Measurements from ENCODE around the gene NSDHL. TPM values are rescaled to one million over a fixed set of nuclear protein-coding genes. Genes with fewer than 3 reads are reported as not detected.

The NSDHL gene
- total and polyA plus RNA-seq, 2 experiments from 2014 or later: 32.4 to 34.3 TPM

DNA sequence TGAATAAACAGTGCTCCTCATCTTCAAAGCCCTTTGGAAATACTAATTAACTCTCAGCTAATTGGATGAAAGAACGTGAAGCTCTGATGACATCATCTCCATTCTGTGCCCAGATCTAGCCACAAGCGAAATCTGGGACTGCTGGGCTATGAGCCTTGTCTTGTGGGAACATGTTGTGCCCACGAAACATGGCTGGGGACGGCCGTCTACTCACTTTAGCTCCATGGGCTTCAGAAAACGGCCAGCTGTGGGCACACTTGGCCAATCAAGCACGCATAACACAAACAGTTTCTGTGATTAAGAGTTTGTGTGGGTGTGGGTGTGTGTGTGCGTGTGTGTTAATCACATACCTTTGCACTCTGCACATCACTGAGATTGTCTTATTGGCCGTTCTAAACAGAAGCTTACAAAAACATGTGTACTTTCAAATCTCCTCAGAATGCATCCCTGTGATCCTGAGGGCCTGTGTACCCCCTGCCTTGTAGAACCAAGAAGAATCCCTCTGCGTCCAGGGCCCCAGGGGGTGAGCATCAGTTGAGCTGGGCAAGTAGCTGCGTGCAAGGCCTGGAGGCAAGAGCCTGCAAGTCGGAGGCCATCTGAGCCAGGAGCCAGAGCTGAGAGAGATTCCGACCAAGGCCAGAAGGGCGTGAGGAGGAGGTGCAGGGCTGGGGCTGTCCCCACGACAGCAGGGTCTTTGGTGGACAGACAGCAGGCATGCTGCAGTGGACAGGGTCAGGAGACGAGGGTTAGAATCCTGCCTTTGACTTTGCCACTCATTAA is 48.3 kb downstream of the NSDHL start (continued):
- TF ChIP-seq, protein P1, sequence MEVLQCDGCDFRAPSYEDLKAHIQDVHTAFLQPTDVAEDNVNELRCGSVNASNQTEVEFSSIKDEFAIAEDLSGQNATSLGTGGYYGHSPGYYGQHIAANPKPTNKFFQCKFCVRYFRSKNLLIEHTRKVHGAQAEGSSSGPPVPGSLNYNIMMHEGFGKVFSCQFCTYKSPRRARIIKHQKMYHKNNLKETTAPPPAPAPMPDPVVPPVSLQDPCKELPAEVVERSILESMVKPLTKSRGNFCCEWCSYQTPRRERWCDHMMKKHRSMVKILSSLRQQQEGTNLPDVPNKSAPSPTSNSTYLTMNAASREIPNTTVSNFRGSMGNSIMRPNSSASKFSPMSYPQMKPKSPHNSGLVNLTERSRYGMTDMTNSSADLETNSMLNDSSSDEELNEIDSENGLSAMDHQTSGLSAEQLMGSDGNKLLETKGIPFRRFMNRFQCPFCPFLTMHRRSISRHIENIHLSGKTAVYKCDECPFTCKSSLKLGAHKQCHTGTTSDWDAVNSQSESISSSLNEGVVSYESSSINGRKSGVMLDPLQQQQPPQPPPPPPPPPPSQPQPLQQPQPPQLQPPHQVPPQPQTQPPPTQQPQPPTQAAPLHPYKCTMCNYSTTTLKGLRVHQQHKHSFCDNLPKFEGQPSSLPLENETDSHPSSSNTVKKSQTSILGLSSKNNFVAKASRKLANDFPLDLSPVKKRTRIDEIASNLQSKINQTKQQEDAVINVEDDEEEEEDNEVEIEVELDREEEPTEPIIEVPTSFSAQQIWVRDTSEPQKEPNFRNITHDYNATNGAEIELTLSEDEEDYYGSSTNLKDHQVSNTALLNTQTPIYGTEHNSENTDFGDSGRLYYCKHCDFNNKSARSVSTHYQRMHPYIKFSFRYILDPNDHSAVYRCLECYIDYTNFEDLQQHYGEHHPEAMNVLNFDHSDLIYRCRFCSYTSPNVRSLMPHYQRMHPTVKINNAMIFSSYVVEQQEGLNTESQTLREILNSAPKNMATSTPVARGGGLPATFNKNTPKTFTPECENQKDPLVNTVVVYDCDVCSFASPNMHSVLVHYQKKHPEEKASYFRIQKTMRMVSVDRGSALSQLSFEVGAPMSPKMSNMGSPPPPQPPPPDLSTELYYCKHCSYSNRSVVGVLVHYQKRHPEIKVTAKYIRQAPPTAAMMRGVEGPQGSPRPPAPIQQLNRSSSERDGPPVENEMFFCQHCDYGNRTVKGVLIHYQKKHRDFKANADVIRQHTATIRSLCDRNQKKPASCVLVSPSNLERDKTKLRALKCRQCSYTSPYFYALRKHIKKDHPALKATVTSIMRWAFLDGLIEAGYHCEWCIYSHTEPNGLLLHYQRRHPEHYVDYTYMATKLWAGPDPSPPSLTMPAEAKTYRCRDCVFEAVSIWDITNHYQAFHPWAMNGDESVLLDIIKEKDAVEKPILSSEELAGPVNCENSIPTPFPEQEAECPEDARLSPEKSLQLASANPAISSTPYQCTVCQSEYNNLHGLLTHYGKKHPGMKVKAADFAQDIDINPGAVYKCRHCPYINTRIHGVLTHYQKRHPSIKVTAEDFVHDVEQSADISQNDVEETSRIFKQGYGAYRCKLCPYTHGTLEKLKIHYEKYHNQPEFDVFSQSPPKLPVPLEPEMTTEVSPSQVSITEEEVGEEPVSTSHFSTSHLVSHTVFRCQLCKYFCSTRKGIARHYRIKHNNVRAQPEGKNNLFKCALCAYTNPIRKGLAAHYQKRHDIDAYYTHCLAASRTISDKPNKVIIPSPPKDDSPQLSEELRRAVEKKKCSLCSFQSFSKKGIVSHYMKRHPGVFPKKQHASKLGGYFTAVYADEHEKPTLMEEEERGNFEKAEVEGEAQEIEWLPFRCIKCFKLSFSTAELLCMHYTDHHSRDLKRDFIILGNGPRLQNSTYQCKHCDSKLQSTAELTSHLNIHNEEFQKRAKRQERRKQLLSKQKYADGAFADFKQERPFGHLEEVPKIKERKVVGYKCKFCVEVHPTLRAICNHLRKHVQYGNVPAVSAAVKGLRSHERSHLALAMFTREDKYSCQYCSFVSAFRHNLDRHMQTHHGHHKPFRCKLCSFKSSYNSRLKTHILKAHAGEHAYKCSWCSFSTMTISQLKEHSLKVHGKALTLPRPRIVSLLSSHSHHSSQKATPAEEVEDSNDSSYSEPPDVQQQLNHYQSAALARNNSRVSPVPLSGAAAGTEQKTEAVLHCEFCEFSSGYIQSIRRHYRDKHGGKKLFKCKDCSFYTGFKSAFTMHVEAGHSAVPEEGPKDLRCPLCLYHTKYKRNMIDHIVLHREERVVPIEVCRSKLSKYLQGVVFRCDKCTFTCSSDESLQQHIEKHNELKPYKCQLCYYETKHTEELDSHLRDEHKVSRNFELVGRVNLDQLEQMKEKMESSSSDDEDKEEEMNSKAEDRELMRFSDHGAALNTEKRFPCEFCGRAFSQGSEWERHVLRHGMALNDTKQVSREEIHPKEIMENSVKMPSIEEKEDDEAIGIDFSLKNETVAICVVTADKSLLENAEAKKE (CRISPR knock-in tag; IDR thresholded peaks at IDR 0.05): no peak
- TF ChIP-seq, protein P2, sequence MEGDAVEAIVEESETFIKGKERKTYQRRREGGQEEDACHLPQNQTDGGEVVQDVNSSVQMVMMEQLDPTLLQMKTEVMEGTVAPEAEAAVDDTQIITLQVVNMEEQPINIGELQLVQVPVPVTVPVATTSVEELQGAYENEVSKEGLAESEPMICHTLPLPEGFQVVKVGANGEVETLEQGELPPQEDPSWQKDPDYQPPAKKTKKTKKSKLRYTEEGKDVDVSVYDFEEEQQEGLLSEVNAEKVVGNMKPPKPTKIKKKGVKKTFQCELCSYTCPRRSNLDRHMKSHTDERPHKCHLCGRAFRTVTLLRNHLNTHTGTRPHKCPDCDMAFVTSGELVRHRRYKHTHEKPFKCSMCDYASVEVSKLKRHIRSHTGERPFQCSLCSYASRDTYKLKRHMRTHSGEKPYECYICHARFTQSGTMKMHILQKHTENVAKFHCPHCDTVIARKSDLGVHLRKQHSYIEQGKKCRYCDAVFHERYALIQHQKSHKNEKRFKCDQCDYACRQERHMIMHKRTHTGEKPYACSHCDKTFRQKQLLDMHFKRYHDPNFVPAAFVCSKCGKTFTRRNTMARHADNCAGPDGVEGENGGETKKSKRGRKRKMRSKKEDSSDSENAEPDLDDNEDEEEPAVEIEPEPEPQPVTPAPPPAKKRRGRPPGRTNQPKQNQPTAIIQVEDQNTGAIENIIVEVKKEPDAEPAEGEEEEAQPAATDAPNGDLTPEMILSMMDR (conservative IDR thresholded peaks at IDR 0.05; ENCODE audit: low read depth in 2 of 2): no peak
- no peak for TF ChIP-seq STAT1 (IDR thresholded peaks at IDR 0.05; ENCODE audit: unreplicated experiment)
- TF ChIP-seq EZH2 (IDR thresholded peaks at IDR 0.05; ENCODE audit: low read depth, unreplicated experiment): no peak
- TF ChIP-seq ZNF331 (CRISPR knock-in tag; IDR thresholded peaks at IDR 0.05; ENCODE audit: low read depth): no peak
- no peak for TF ChIP-seq ZNF114 (CRISPR knock-in tag; IDR thresholded peaks at IDR 0.05)

DNA sequence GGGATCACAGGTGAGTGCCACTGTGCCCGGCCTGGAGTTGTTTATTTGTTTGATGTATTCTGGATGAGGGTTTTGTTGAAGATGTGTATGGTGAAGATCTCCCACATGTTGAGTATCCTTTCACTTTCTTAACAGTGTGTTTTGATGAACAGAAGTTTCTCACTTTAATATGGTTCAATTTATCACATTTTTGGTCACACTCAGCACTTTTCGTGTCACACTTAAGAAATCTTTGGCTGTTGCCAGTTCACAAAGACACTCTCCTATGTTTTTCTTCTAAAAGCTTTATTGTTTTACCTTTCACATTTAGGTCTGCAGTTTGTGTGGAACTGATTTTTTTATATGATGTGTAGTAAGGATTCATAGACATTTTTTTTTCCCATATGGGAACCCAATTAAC is 50.4 kb downstream of the NSDHL start:
- Histone ChIP-seq H3K4me3 (no peak overlapping the region), H3K4me1 (ENCODE audit: insufficient read depth) (no peaks in the 10 kb centered on the region), H3K27ac (ENCODE audit: low read depth) (no peak overlapping the region), H3F3A (replicated peaks; ENCODE audit: low read depth) (no peaks in the 10 kb centered on the region), H4K20me1 (replicated peaks; ENCODE audit: insufficient read depth) (no peaks in the 10 kb centered on the region), H2AFZ (no peak overlapping the region), H3K9me2 (ENCODE audit: insufficient read depth) (no peaks in the 10 kb centered on the region), H3K4me2 (no peak overlapping the region), H3K36me3 (ENCODE audit: insufficient read depth) (no peaks in the 10 kb centered on the region), H3K79me2 (replicated peaks; ENCODE audit: insufficient read depth) (no peaks in the 10 kb centered on the region), H3K27me3 (ENCODE audit: insufficient read depth) (no peaks in the 10 kb centered on the region)
- Mint-ChIP-seq H3K27ac (no peak overlapping the region), H3K9me3 (peaks cover 3% of the 10 kb centered on the region; the same call in 2 of the 3 replicates), H3K4me3 (no peak overlapping the region), H3K36me3 (ENCODE audit: low read depth) (no peaks in the 10 kb centered on the region), H3K27me3 (ENCODE audit: insufficient read depth, low read depth, poor library complexity) (peaks cover 2% of the 10 kb centered on the region), H3K4me1 (peaks cover 5% of the 10 kb centered on the region)
- ATAC-seq (no peak), DNase-seq (ENCODE audit: low spot score) (no peak)
- TF ChIP-seq POLR2AphosphoS5 (IDR thresholded peaks at IDR 0.05; ENCODE audit: low read depth): no peak
- no peak for TF ChIP-seq EZH2 (IDR thresholded peaks at IDR 0.05; ENCODE audit: low read depth, unreplicated experiment)
- TF ChIP-seq, protein P2 (conservative IDR thresholded peaks at IDR 0.05; ENCODE audit: low read depth in 2 of 2): no peak
- TF ChIP-seq, protein P3, sequence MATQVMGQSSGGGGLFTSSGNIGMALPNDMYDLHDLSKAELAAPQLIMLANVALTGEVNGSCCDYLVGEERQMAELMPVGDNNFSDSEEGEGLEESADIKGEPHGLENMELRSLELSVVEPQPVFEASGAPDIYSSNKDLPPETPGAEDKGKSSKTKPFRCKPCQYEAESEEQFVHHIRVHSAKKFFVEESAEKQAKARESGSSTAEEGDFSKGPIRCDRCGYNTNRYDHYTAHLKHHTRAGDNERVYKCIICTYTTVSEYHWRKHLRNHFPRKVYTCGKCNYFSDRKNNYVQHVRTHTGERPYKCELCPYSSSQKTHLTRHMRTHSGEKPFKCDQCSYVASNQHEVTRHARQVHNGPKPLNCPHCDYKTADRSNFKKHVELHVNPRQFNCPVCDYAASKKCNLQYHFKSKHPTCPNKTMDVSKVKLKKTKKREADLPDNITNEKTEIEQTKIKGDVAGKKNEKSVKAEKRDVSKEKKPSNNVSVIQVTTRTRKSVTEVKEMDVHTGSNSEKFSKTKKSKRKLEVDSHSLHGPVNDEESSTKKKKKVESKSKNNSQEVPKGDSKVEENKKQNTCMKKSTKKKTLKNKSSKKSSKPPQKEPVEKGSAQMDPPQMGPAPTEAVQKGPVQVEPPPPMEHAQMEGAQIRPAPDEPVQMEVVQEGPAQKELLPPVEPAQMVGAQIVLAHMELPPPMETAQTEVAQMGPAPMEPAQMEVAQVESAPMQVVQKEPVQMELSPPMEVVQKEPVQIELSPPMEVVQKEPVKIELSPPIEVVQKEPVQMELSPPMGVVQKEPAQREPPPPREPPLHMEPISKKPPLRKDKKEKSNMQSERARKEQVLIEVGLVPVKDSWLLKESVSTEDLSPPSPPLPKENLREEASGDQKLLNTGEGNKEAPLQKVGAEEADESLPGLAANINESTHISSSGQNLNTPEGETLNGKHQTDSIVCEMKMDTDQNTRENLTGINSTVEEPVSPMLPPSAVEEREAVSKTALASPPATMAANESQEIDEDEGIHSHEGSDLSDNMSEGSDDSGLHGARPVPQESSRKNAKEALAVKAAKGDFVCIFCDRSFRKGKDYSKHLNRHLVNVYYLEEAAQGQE (IDR thresholded peaks at IDR 0.05; ENCODE audit: unreplicated experiment): no peak
- TF ChIP-seq ZNF331 (CRISPR knock-in tag; IDR thresholded peaks at IDR 0.05; ENCODE audit: low read depth): no peak
- TF ChIP-seq CREB1 (CRISPR knock-in tag; IDR thresholded peaks at IDR 0.05; ENCODE audit: low read depth): no peak
